Measurements from ENCODE around the gene SATB2. TPM values are rescaled to one million over a fixed set of nuclear protein-coding genes. Genes with fewer than 3 reads are reported as not detected.

The SATB2 gene
- total and polyA plus RNA-seq, 2 experiments from 2014 or later: 1.6 to 6.0 TPM

DNA sequence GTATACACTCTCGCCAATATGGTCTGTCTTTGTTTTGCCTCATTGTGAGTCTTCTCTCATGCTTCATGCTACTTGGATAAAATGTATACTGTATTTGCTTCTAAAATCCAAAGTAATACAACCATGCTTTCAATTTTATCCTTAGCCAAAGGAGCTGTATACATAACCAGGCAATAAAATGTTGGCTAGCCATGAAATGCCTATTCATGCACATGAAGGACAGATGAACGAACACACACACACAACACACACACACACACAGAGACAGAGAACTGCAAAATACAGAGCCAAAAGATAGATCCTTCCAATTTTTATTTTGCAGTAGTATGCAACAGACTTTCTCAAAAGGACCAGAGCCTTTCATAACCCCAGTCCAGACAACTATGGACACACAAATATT lies 113.7 kb downstream of the SATB2 start (continued):
- TF ChIP-seq, protein P1, sequence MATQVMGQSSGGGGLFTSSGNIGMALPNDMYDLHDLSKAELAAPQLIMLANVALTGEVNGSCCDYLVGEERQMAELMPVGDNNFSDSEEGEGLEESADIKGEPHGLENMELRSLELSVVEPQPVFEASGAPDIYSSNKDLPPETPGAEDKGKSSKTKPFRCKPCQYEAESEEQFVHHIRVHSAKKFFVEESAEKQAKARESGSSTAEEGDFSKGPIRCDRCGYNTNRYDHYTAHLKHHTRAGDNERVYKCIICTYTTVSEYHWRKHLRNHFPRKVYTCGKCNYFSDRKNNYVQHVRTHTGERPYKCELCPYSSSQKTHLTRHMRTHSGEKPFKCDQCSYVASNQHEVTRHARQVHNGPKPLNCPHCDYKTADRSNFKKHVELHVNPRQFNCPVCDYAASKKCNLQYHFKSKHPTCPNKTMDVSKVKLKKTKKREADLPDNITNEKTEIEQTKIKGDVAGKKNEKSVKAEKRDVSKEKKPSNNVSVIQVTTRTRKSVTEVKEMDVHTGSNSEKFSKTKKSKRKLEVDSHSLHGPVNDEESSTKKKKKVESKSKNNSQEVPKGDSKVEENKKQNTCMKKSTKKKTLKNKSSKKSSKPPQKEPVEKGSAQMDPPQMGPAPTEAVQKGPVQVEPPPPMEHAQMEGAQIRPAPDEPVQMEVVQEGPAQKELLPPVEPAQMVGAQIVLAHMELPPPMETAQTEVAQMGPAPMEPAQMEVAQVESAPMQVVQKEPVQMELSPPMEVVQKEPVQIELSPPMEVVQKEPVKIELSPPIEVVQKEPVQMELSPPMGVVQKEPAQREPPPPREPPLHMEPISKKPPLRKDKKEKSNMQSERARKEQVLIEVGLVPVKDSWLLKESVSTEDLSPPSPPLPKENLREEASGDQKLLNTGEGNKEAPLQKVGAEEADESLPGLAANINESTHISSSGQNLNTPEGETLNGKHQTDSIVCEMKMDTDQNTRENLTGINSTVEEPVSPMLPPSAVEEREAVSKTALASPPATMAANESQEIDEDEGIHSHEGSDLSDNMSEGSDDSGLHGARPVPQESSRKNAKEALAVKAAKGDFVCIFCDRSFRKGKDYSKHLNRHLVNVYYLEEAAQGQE (IDR thresholded peaks at IDR 0.05; ENCODE audit: unreplicated experiment): no peak
- TF ChIP-seq, protein P2, sequence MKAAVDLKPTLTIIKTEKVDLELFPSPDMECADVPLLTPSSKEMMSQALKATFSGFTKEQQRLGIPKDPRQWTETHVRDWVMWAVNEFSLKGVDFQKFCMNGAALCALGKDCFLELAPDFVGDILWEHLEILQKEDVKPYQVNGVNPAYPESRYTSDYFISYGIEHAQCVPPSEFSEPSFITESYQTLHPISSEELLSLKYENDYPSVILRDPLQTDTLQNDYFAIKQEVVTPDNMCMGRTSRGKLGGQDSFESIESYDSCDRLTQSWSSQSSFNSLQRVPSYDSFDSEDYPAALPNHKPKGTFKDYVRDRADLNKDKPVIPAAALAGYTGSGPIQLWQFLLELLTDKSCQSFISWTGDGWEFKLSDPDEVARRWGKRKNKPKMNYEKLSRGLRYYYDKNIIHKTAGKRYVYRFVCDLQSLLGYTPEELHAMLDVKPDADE (IDR thresholded peaks at IDR 0.05): no peak

DNA sequence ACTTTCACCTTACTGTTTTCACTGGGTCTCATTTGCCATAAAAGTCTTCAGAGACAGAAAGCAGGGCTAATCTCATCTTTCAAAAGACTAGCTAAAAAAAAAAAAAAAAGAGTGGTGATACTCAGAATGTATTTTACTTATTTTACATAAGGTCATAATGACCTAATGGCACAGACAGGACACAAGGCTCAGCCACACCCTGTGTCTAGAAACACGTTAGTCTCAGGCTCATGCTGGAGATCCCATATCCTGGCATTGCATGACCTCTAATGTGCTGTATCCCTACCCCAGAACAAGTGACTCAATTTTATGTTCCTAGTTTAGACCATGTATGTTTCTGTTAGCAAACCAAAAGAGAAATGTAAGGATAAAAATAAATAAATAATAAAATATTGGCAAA lies 115.4 kb downstream of the SATB2 start:
- DNase-seq (ENCODE audit: low spot score): no peak
- Histone ChIP-seq H3K4me1 (ENCODE audit: insufficient read depth) (no peaks in the 10 kb centered on the region), H3K4me3 (no peak overlapping the region), H3F3A (replicated peaks; ENCODE audit: low read depth) (no peaks in the 10 kb centered on the region), H4K20me1 (replicated peaks; ENCODE audit: insufficient read depth) (no peaks in the 10 kb centered on the region), H3K27ac (ENCODE audit: low read depth) (no peak overlapping the region), H3K36me3 (ENCODE audit: insufficient read depth) (no peaks in the 10 kb centered on the region), H3K79me2 (replicated peaks; ENCODE audit: insufficient read depth) (no peaks in the 10 kb centered on the region), H3K27me3 (ENCODE audit: insufficient read depth) (no peaks in the 10 kb centered on the region), H3K9me2 (ENCODE audit: insufficient read depth) (peaks cover 3% of the 10 kb centered on the region; the same call in 1 of the 2 replicates), H2AFZ (no peak overlapping the region), H3K4me2 (no peak overlapping the region)
- Mint-ChIP-seq H3K4me3 (no peak overlapping the region), H3K36me3 (ENCODE audit: low read depth) (no peaks in the 10 kb centered on the region), H3K4me1 (no peaks in the 10 kb centered on the region), H3K27ac (no peak overlapping the region), H3K27me3 (ENCODE audit: insufficient read depth, low read depth, poor library complexity) (no peaks in the 10 kb centered on the region), H3K9me3 (no peaks in the 10 kb centered on the region)
- TF ChIP-seq EZH2phosphoT487 (IDR thresholded peaks at IDR 0.05; ENCODE audit: unreplicated experiment) (no peak), ZNF331 (CRISPR knock-in tag; IDR thresholded peaks at IDR 0.05; ENCODE audit: low read depth) (no peak)
- ATAC-seq: no peak

DNA sequence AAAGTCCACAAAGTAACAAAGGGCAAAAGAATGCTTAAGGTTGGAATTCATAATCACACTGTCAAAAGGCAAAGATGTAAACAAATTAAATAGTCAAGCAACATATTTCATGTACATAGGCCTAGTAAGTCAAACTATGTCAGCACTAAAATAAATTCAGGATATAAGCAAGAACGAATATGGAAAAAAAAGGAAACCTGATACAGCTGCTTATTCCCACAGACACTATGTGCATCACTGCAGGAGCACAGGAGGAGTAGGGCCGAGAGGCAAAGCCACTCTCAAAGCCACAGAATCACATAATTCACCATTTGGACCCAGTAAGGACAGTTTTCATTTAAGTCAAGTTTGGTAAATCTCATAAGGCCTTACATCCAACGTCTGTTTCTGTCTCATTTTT lies 116.6 kb downstream of the SATB2 start:
- Mint-ChIP-seq H3K4me1 (no peaks in the 10 kb centered on the region), H3K4me3 (no peak overlapping the region), H3K9me3 (no peaks in the 10 kb centered on the region), H3K36me3 (ENCODE audit: low read depth) (no peaks in the 10 kb centered on the region), H3K27me3 (ENCODE audit: insufficient read depth, low read depth, poor library complexity) (no peaks in the 10 kb centered on the region), H3K27ac (no peak overlapping the region)
- Histone ChIP-seq H2AFZ (no peak overlapping the region), H4K20me1 (replicated peaks; ENCODE audit: insufficient read depth) (no peaks in the 10 kb centered on the region), H3K4me1 (ENCODE audit: insufficient read depth) (no peaks in the 10 kb centered on the region), H3K27ac (ENCODE audit: low read depth) (no peak overlapping the region), H3F3A (replicated peaks; ENCODE audit: low read depth) (no peaks in the 10 kb centered on the region), H3K9me2 (ENCODE audit: insufficient read depth) (peaks cover 3% of the 10 kb centered on the region; the same call in 1 of the 2 replicates), H3K36me3 (ENCODE audit: insufficient read depth) (no peaks in the 10 kb centered on the region), H3K27me3 (ENCODE audit: insufficient read depth) (no peaks in the 10 kb centered on the region), H3K79me2 (replicated peaks; ENCODE audit: insufficient read depth) (no peaks in the 10 kb centered on the region), H3K4me2 (no peak overlapping the region), H3K4me3 (no peak overlapping the region)
- ATAC-seq (no peak), DNase-seq (ENCODE audit: low spot score) (no peak)
- TF ChIP-seq, protein P3, sequence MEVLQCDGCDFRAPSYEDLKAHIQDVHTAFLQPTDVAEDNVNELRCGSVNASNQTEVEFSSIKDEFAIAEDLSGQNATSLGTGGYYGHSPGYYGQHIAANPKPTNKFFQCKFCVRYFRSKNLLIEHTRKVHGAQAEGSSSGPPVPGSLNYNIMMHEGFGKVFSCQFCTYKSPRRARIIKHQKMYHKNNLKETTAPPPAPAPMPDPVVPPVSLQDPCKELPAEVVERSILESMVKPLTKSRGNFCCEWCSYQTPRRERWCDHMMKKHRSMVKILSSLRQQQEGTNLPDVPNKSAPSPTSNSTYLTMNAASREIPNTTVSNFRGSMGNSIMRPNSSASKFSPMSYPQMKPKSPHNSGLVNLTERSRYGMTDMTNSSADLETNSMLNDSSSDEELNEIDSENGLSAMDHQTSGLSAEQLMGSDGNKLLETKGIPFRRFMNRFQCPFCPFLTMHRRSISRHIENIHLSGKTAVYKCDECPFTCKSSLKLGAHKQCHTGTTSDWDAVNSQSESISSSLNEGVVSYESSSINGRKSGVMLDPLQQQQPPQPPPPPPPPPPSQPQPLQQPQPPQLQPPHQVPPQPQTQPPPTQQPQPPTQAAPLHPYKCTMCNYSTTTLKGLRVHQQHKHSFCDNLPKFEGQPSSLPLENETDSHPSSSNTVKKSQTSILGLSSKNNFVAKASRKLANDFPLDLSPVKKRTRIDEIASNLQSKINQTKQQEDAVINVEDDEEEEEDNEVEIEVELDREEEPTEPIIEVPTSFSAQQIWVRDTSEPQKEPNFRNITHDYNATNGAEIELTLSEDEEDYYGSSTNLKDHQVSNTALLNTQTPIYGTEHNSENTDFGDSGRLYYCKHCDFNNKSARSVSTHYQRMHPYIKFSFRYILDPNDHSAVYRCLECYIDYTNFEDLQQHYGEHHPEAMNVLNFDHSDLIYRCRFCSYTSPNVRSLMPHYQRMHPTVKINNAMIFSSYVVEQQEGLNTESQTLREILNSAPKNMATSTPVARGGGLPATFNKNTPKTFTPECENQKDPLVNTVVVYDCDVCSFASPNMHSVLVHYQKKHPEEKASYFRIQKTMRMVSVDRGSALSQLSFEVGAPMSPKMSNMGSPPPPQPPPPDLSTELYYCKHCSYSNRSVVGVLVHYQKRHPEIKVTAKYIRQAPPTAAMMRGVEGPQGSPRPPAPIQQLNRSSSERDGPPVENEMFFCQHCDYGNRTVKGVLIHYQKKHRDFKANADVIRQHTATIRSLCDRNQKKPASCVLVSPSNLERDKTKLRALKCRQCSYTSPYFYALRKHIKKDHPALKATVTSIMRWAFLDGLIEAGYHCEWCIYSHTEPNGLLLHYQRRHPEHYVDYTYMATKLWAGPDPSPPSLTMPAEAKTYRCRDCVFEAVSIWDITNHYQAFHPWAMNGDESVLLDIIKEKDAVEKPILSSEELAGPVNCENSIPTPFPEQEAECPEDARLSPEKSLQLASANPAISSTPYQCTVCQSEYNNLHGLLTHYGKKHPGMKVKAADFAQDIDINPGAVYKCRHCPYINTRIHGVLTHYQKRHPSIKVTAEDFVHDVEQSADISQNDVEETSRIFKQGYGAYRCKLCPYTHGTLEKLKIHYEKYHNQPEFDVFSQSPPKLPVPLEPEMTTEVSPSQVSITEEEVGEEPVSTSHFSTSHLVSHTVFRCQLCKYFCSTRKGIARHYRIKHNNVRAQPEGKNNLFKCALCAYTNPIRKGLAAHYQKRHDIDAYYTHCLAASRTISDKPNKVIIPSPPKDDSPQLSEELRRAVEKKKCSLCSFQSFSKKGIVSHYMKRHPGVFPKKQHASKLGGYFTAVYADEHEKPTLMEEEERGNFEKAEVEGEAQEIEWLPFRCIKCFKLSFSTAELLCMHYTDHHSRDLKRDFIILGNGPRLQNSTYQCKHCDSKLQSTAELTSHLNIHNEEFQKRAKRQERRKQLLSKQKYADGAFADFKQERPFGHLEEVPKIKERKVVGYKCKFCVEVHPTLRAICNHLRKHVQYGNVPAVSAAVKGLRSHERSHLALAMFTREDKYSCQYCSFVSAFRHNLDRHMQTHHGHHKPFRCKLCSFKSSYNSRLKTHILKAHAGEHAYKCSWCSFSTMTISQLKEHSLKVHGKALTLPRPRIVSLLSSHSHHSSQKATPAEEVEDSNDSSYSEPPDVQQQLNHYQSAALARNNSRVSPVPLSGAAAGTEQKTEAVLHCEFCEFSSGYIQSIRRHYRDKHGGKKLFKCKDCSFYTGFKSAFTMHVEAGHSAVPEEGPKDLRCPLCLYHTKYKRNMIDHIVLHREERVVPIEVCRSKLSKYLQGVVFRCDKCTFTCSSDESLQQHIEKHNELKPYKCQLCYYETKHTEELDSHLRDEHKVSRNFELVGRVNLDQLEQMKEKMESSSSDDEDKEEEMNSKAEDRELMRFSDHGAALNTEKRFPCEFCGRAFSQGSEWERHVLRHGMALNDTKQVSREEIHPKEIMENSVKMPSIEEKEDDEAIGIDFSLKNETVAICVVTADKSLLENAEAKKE (CRISPR knock-in tag; IDR thresholded peaks at IDR 0.05): no peak
- TF ChIP-seq, protein P2 (IDR thresholded peaks at IDR 0.05): no peak
- TF ChIP-seq CREB1 (CRISPR knock-in tag; IDR thresholded peaks at IDR 0.05; ENCODE audit: low read depth): no peak
- TF ChIP-seq ZNF331 (CRISPR knock-in tag; IDR thresholded peaks at IDR 0.05; ENCODE audit: low read depth): no peak
